GM19240 (cell line): ENCODE results near the gene FOXK1.
"Not testable (repeated sequence)": the region's sequence is repeated elsewhere in the genome, so short reads cannot be mapped to it uniquely, and the experiment has no call there.

Experiments used
- DNase-seq: peaks from one replicate; pipeline ENCODE4 v3.0.0; 2011; ENCODE audit warnings: low spot score; ENCODE audit not compliant: insufficient read length

FOXK1 gene

GRCh38 chr7:4798706-4799235, 116.7 kb downstream of the FOXK1 start:
- DNase-seq: no peak

- no peak for DNase-seq
Measured at GRCh38 chr7:4799508-4800268, 117.6 kb downstream of the FOXK1 start.

GRCh38 chr7:4800487-4800886, 118.4 kb downstream of the FOXK1 start:
- DNase-seq: no peak

GRCh38 chr7:4800926-4801838, 119.1 kb downstream of the FOXK1 start:
- DNase-seq: no peak

- no peak for DNase-seq
Measured at GRCh38 chr7:4801839-4802231, 119.7 kb downstream of the FOXK1 start.

GRCh38 chr7:4802577-4802976, 120.5 kb downstream of the FOXK1 start:
- not testable (repeated sequence) for DNase-seq

- DNase-seq: no peak
Measured at GRCh38 chr7:4803397-4804241, 121.5 kb downstream of the FOXK1 start.

- DNase-seq: no peak
Measured at GRCh38 chr7:4805110-4805983, 123.3 kb downstream of the FOXK1 start.

- no peak for DNase-seq
Measured at GRCh38 chr7:4805984-4806300, 123.8 kb downstream of the FOXK1 start.

GRCh38 chr7:4806983-4807597, 125.0 kb downstream of the FOXK1 start:
- DNase-seq: no peak

GRCh38 chr7:4807598-4808016, 125.5 kb downstream of the FOXK1 start:
- DNase-seq: no peak

- no peak for DNase-seq
Measured at GRCh38 chr7:4808026-4808425, 125.9 kb downstream of the FOXK1 start.

- no peak for DNase-seq
Measured at GRCh38 chr7:4808565-4808964, 126.5 kb downstream of the FOXK1 start.

- DNase-seq: no peak
Measured at GRCh38 chr7:4809091-4809591, 127.0 kb downstream of the FOXK1 start.

- no peak for DNase-seq
Measured at GRCh38 chr7:4809666-4810065, 127.6 kb downstream of the FOXK1 start.

GRCh38 chr7:4814433-4814832, 132.3 kb downstream of the FOXK1 start:
- DNase-seq: no peak

- no peak for DNase-seq
Measured at GRCh38 chr7:4815121-4815520, 133.0 kb downstream of the FOXK1 start.

- no peak for DNase-seq
Measured at GRCh38 chr7:4815609-4816418, 133.7 kb downstream of the FOXK1 start.
